WTC11 (cell line): Measurements from ENCODE around the gene LTBR. TPM values are rescaled to one million over a fixed set of nuclear protein-coding genes. Genes with fewer than 3 reads are reported as not detected.

ENCODE experiments used
- ATAC-seq: fragments of 200-7000 bp; cut with Tn5 transposase; 2 replicates; pipeline ENCODE4 v1.10.0; 2021; ENCODE audit warnings: mild to moderate bottlenecking, moderate library complexity
- CTCF ChIA-PET: fragments of 300-600 bp; sonication (Branson Sonifier 250); formaldehyde crosslinking; loops from one replicate; lab custom pipeline; 2021; ENCODE audit warnings: antibody characterized with exemption; lab: Charles Lee
- POLR2A ChIA-PET: fragments of 350-600 bp; sonication (Branson Sonifier 250); formaldehyde crosslinking; loops from one replicate; lab custom pipeline; 2021; ENCODE audit warnings: antibody characterized with exemption; lab: Charles Lee
- DNase-seq: peaks from one replicate; pipeline ENCODE4 v3.0.0; 2021; ENCODE audit warnings: low spot score
- H3K27ac Mint-ChIP-seq: 2 replicates; pipeline ENCODE4 v1.8.0; 2021; ENCODE audit warnings: mixed read lengths
- H3K27me3 Mint-ChIP-seq: 2 replicates; pipeline ENCODE4 v1.8.0; 2021; ENCODE audit warnings: low read depth, mild to moderate bottlenecking, moderate library complexity, mixed read lengths
- H3K36me3 Mint-ChIP-seq: 2 replicates; pipeline ENCODE4 v1.8.0; 2021; ENCODE audit warnings: mixed read lengths
- H3K4me1 Mint-ChIP-seq: 2 replicates; pipeline ENCODE4 v1.8.0; 2022; ENCODE audit warnings: mixed read lengths
- H3K4me3 Mint-ChIP-seq: 2 replicates; pipeline ENCODE4 v1.8.0; 2021; ENCODE audit warnings: mild to moderate bottlenecking, moderate library complexity, mixed read lengths
- H3K9me3 Mint-ChIP-seq: 2 replicates; pipeline ENCODE4 v1.8.0; 2021; ENCODE audit warnings: mixed read lengths
- ATF1 ChIP-seq: sonication (generic); formaldehyde crosslinking; IDR thresholded peaks from 2 replicates; pipeline ENCODE4 v1.8.1; 2023; ENCODE audit warnings: mild to moderate bottlenecking, moderate library complexity, missing genetic modification reagents
- CBFB ChIP-seq: sonication (generic); formaldehyde crosslinking; IDR thresholded peaks from 2 replicates; pipeline ENCODE4 v1.8.1; 2022; ENCODE audit warnings: mild to moderate bottlenecking, low read depth, missing genetic modification reagents
- ESRRA ChIP-seq: sonication (generic); formaldehyde crosslinking; IDR thresholded peaks from 2 replicates; pipeline ENCODE4 v1.8.1; 2022; ENCODE audit warnings: mild to moderate bottlenecking, missing genetic modification reagents, borderline replicate concordance
- FOXK1 ChIP-seq: sonication (generic); formaldehyde crosslinking; IDR thresholded peaks from 2 replicates; pipeline ENCODE4 v1.8.0; 2022; ENCODE audit warnings: mild to moderate bottlenecking, moderate library complexity, missing genetic modification reagents
- JUN ChIP-seq: sonication (generic); formaldehyde crosslinking; IDR thresholded peaks from 2 replicates; pipeline ENCODE4 v1.8.0; 2023; ENCODE audit warnings: mild to moderate bottlenecking, missing genetic modification reagents
- NFATC4 ChIP-seq: fragments of 250-450 bp; sonication (Bioruptor Pico); IDR thresholded peaks from 2 replicates; pipeline ENCODE4 v1.9.0; 2021; ENCODE audit warnings: mild to moderate bottlenecking
- NFE2L1 ChIP-seq: sonication (generic); formaldehyde crosslinking; IDR thresholded peaks from 2 replicates; pipeline ENCODE4 v1.8.1; 2023; ENCODE audit warnings: missing genetic modification reagents
- NR3C1 ChIP-seq: sonication (generic); formaldehyde crosslinking; conservative IDR thresholded peaks from 2 replicates; pipeline ENCODE4 v1.8.1; 2023; ENCODE audit warnings: low read depth, mild to moderate bottlenecking, missing genetic modification reagents
- OVOL2 ChIP-seq: fragments of 250-450 bp; sonication (Bioruptor Pico); IDR thresholded peaks from 2 replicates; pipeline ENCODE4 v1.9.0; 2021; ENCODE audit warnings: mild to moderate bottlenecking, borderline replicate concordance
- RORB ChIP-seq: fragments of 250-450 bp; sonication (Bioruptor Pico); IDR thresholded peaks from 2 replicates; pipeline ENCODE4 v1.9.0; 2021; ENCODE audit warnings: mild to moderate bottlenecking
- SP1 ChIP-seq: sonication (generic); formaldehyde crosslinking; conservative IDR thresholded peaks from 2 replicates; pipeline ENCODE4 v1.8.1; 2022; ENCODE audit warnings: missing genetic modification reagents
- ZBTB21 ChIP-seq: sonication (generic); formaldehyde crosslinking; IDR thresholded peaks from 2 replicates; pipeline ENCODE4 v1.8.1; 2023; ENCODE audit warnings: mild to moderate bottlenecking, missing genetic modification reagents, borderline replicate concordance
- ZNF219 ChIP-seq: sonication (generic); formaldehyde crosslinking; IDR thresholded peaks from 2 replicates; pipeline ENCODE4 v1.8.0; 2023; ENCODE audit warnings: missing genetic modification reagents, mild to moderate bottlenecking, borderline replicate concordance
- ZNF396 ChIP-seq: fragments of 250-450 bp; sonication (Bioruptor Pico); IDR thresholded peaks from 2 replicates; pipeline ENCODE4 v1.8.0; 2021; ENCODE audit warnings: mild to moderate bottlenecking, moderate library complexity, borderline replicate concordance
- ZNF423 ChIP-seq: fragments of 250-450 bp; sonication (Bioruptor Pico); IDR thresholded peaks from 2 replicates; pipeline ENCODE4 v2.1.2; 2022; ENCODE audit warnings: mild to moderate bottlenecking, moderate library complexity
- total RNA-seq: library from RNA; stranded (reverse); gene quantifications from 3 replicates; pipeline ENCODE4 v1.2.3, GENCODE V29; 2021
- TF ChIP-seq, protein P1 (sequence below): sonication (generic); formaldehyde crosslinking; IDR thresholded peaks from 2 replicates; pipeline ENCODE4 v1.8.0; 2022; ENCODE audit warnings: missing genetic modification reagents
- TF ChIP-seq, protein P2 (sequence below): sonication (generic); formaldehyde crosslinking; IDR thresholded peaks from 2 replicates; pipeline ENCODE4 v1.8.1; 2023; ENCODE audit warnings: mild to moderate bottlenecking, missing genetic modification reagents, moderate library complexity
- TF ChIP-seq, protein P3 (sequence below): sonication (generic); formaldehyde crosslinking; IDR thresholded peaks from 2 replicates; pipeline ENCODE4 v1.8.0; 2023; ENCODE audit warnings: missing genetic modification reagents
- TF ChIP-seq, protein P4 (sequence below): sonication (generic); formaldehyde crosslinking; IDR thresholded peaks from 2 replicates; pipeline ENCODE4 v1.8.0; 2022; ENCODE audit warnings: mild to moderate bottlenecking, missing genetic modification reagents
- TF ChIP-seq, protein P5 (sequence below): sonication (generic); formaldehyde crosslinking; IDR thresholded peaks from 2 replicates; pipeline ENCODE4 v1.8.1; 2022; ENCODE audit warnings: mild to moderate bottlenecking, moderate library complexity, missing genetic modification reagents
- TF ChIP-seq, protein P6 (sequence below): fragments of 250-450 bp; sonication (Bioruptor Pico); IDR thresholded peaks from 2 replicates; pipeline ENCODE4 v2.1.2; 2022; ENCODE audit warnings: mild to moderate bottlenecking, moderate library complexity
- TF ChIP-seq, protein P7 (sequence below): sonication (generic); formaldehyde crosslinking; IDR thresholded peaks from 2 replicates; pipeline ENCODE4 v1.8.0; 2022; ENCODE audit warnings: mild to moderate bottlenecking, missing genetic modification reagents
- TF ChIP-seq, protein P8 (sequence below): fragments of 250-450 bp; sonication (Bioruptor Pico); IDR thresholded peaks from 2 replicates; pipeline ENCODE4 v1.9.0; 2021; ENCODE audit warnings: mild to moderate bottlenecking

Gene LTBR
- total RNA-seq, 1 experiment from 2014 or later, result 4.0 TPM

DNA sequence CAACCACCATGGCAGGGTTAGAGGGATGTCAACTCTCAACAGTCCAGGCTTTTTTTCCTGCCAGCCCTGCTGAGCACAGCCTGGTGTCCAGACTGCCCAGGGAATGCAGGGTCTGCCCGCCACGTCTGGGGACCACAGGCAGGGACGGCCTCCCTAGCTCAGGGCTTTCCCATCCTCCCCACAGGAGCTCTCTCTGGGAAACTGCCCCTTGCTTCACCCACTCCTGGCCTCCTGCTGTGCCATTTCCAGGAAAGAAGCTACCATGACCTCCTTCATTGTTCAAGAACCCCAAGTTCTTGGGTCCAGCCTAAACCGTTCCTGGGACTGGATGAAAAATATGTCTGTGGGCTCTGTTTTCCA, 13.4 kb upstream of the LTBR start (continued):
- TF ChIP-seq, protein P1, sequence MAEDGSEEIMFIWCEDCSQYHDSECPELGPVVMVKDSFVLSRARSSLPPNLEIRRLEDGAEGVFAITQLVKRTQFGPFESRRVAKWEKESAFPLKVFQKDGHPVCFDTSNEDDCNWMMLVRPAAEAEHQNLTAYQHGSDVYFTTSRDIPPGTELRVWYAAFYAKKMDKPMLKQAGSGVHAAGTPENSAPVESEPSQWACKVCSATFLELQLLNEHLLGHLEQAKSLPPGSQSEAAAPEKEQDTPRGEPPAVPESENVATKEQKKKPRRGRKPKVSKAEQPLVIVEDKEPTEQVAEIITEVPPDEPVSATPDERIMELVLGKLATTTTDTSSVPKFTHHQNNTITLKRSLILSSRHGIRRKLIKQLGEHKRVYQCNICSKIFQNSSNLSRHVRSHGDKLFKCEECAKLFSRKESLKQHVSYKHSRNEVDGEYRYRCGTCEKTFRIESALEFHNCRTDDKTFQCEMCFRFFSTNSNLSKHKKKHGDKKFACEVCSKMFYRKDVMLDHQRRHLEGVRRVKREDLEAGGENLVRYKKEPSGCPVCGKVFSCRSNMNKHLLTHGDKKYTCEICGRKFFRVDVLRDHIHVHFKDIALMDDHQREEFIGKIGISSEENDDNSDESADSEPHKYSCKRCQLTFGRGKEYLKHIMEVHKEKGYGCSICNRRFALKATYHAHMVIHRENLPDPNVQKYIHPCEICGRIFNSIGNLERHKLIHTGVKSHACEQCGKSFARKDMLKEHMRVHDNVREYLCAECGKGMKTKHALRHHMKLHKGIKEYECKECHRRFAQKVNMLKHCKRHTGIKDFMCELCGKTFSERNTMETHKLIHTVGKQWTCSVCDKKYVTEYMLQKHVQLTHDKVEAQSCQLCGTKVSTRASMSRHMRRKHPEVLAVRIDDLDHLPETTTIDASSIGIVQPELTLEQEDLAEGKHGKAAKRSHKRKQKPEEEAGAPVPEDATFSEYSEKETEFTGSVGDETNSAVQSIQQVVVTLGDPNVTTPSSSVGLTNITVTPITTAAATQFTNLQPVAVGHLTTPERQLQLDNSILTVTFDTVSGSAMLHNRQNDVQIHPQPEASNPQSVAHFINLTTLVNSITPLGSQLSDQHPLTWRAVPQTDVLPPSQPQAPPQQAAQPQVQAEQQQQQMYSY (CRISPR knock-in tag), result 0 out of 2 replicates have a peak, but pooled peaks have one; percentile 9
- TF ChIP-seq, all 79 proteins: peak for 1

DNA sequence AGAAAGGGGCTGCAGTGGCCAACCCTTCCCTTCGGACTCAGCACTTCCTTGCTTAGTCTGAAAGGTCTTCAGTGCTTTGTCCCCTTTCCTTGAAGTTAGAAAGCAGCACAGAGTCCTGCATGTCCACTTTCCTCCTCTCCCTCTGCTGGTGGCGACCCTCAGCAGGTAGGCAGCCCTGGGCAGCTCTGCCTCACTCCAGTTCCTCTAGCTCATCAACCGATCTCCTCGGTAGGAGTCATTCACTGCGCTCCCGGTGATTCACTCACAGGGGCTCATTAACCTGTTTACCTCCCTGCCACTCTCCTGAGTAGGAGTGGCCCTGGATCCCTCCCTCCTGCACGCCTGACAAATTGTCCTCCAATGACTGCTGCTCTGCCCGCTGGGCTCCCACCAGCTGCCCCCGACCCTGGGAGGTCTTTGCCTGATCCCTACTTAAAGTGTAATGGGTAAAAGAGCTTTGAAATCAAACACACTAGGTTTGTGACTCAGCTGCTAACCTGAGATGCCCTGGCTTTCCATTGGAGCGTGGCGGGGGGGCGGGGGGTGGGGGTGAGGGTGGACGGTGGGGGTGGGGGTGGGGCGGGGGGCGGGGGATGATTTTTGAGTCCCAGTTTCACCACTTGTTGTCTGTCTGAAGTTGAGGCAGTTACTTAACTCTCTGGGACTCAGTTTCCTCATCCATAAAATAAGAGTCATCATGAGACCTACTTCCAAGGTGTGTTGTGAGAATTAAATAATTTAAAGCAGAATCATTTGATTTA, 12.8 kb upstream of the LTBR start:
- peaks cover 76% of the 10 kb centered on the region for H3K4me1 Mint-ChIP-seq
- ChIA-PET CTCF (interaction anchor here (1.2 to 8.0 kb wide), 10 partner anchors 9 to 167 kb away, joined by 4 to 68 read pairs (median 7); partner anchors contain the start of gene LTBR), POLR2A (interaction anchor here (0.6 to 5.1 kb wide), 12 partner anchors 8 to 163 kb away, joined by 3 to 48 read pairs (median 4); partner anchors contain the start of genes GAPDH and MRPL51)
- peaks cover 19% of the 10 kb centered on the region for H3K36me3 Mint-ChIP-seq
- no peaks in the 10 kb centered on the region for H3K27me3 Mint-ChIP-seq
- ATAC-seq (peak; percentile 75), DNase-seq (peak; percentile 87)
- H3K9me3 Mint-ChIP-seq, result no peaks in the 10 kb centered on the region
- peak overlapping the region; percentile 91 for H3K4me3 Mint-ChIP-seq
- H3K27ac Mint-ChIP-seq, result peak overlapping the region; percentile 99
- no peak for TF ChIP-seq RORB (CRISPR knock-in tag)
- TF ChIP-seq, protein P2, sequence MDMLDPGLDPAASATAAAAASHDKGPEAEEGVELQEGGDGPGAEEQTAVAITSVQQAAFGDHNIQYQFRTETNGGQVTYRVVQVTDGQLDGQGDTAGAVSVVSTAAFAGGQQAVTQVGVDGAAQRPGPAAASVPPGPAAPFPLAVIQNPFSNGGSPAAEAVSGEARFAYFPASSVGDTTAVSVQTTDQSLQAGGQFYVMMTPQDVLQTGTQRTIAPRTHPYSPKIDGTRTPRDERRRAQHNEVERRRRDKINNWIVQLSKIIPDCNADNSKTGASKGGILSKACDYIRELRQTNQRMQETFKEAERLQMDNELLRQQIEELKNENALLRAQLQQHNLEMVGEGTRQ (CRISPR knock-in tag), result no peak
- TF ChIP-seq, protein P3, sequence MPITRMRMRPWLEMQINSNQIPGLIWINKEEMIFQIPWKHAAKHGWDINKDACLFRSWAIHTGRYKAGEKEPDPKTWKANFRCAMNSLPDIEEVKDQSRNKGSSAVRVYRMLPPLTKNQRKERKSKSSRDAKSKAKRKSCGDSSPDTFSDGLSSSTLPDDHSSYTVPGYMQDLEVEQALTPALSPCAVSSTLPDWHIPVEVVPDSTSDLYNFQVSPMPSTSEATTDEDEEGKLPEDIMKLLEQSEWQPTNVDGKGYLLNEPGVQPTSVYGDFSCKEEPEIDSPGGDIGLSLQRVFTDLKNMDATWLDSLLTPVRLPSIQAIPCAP, result no peak
- TF ChIP-seq NFE2L1 (CRISPR knock-in tag), result no peak
- TF ChIP-seq ZNF396 (CRISPR knock-in tag), result no peak
- TF ChIP-seq ZNF219 (CRISPR knock-in tag), result no peak
- TF ChIP-seq, protein P4, sequence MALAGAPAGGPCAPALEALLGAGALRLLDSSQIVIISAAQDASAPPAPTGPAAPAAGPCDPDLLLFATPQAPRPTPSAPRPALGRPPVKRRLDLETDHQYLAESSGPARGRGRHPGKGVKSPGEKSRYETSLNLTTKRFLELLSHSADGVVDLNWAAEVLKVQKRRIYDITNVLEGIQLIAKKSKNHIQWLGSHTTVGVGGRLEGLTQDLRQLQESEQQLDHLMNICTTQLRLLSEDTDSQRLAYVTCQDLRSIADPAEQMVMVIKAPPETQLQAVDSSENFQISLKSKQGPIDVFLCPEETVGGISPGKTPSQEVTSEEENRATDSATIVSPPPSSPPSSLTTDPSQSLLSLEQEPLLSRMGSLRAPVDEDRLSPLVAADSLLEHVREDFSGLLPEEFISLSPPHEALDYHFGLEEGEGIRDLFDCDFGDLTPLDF (CRISPR knock-in tag), result no peak
- TF ChIP-seq JUN, result no peak
- TF ChIP-seq OVOL2, result no peak
- peak; percentile 89 for TF ChIP-seq ZNF423 (CRISPR knock-in tag)
- TF ChIP-seq NFATC4, result no peak
- TF ChIP-seq NR3C1, result no peak
- TF ChIP-seq ESRRA (CRISPR knock-in tag), result no peak
- TF ChIP-seq, protein P5, sequence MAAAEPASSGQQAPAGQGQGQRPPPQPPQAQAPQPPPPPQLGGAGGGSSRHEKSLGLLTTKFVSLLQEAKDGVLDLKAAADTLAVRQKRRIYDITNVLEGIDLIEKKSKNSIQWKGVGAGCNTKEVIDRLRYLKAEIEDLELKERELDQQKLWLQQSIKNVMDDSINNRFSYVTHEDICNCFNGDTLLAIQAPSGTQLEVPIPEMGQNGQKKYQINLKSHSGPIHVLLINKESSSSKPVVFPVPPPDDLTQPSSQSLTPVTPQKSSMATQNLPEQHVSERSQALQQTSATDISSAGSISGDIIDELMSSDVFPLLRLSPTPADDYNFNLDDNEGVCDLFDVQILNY (CRISPR knock-in tag), result no peak
- TF ChIP-seq ATF1, result no peak
- TF ChIP-seq, protein P6, sequence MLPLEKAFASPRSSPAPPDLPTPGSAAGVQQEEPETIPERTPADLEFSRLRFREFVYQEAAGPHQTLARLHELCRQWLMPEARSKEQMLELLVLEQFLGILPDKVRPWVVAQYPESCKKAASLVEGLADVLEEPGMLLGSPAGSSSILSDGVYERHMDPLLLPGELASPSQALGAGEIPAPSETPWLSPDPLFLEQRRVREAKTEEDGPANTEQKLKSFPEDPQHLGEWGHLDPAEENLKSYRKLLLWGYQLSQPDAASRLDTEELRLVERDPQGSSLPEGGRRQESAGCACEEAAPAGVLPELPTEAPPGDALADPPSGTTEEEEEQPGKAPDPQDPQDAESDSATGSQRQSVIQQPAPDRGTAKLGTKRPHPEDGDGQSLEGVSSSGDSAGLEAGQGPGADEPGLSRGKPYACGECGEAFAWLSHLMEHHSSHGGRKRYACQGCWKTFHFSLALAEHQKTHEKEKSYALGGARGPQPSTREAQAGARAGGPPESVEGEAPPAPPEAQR, result no peak
- TF ChIP-seq, protein P7, sequence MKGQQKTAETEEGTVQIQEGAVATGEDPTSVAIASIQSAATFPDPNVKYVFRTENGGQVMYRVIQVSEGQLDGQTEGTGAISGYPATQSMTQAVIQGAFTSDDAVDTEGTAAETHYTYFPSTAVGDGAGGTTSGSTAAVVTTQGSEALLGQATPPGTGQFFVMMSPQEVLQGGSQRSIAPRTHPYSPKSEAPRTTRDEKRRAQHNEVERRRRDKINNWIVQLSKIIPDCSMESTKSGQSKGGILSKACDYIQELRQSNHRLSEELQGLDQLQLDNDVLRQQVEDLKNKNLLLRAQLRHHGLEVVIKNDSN (CRISPR knock-in tag), result no peak
- no peak for TF ChIP-seq ZBTB21 (CRISPR knock-in tag)
- peak; percentile 82 for TF ChIP-seq FOXK1
- peak; percentile 48; the same call in 1 of the 2 replicates for TF ChIP-seq SP1 (CRISPR knock-in tag)
- TF ChIP-seq CBFB (CRISPR knock-in tag), result no peak
- TF ChIP-seq, protein P8, sequence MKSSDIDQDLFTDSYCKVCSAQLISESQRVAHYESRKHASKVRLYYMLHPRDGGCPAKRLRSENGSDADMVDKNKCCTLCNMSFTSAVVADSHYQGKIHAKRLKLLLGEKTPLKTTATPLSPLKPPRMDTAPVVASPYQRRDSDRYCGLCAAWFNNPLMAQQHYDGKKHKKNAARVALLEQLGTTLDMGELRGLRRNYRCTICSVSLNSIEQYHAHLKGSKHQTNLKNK (CRISPR knock-in tag), result no peak
